ENCODE results near the gene BTBD16.

GRCh38 chr10:122264436-122264835 lies 6.7 kb upstream of the BTBD16 start:
- no peak for TF ChIP-seq CTCF (IDR thresholded peaks at IDR 0.05)
- no peak for TF ChIP-seq POLR2A (IDR thresholded peaks at IDR 0.05)
- TF ChIP-seq POLR2AphosphoS5 (IDR thresholded peaks at IDR 0.05), result no peak
- TF ChIP-seq EP300 (IDR thresholded peaks at IDR 0.05; ENCODE audit: low read depth), result no peak

Measured in transverse colon (tissue), 4 donors.